Measurements from ENCODE around the gene UNC50. TPM values are rescaled to one million over a fixed set of nuclear protein-coding genes. Genes with fewer than 3 reads are reported as not detected.

The UNC50 gene
- total RNA-seq, 4 donors from 2014 or later = 18.3 to 49.4 (median 36.3) TPM

- H3K9me3 ChIP-seq = no peaks in the 10 kb centered on the region
- no peak for TF ChIP-seq POLR2A (IDR thresholded peaks at IDR 0.05)
- TF ChIP-seq CTCF (IDR thresholded peaks at IDR 0.05) = no peak
- no peaks in the 10 kb centered on the region for H3K27me3 ChIP-seq
- 86 to 87% methylated on average over 9 of the region's 9 CpGs for WGBS, 2 donors
- peak overlapping the region in 3 of 4 donors; percentile 76 to 82 (median 81) for H3K27ac ChIP-seq
- H3K4me3 ChIP-seq = no peak overlapping the region
- peaks cover 11 to 50% (median 33%) of the 10 kb centered on the region in 3 donors for H3K4me1 ChIP-seq
- intact Hi-C loops (cut with DNase I) = no loop called here
- no peak for DNase-seq
- peaks cover 9 to 46% (median 9%) of the 10 kb centered on the region in 3 donors for H3K36me3 ChIP-seq
These were observed 47.4 kb upstream of the UNC50 start for GRCh38 chr2:98561018-98561417.

- peaks cover 11 to 50% (median 33%) of the 10 kb centered on the region in 3 donors for H3K4me1 ChIP-seq
- TF ChIP-seq CTCF (IDR thresholded peaks at IDR 0.05) (no peak), POLR2A (IDR thresholded peaks at IDR 0.05) (no peak)
- DNase-seq = no peak
- peaks cover 13 to 49% (median 16%) of the 10 kb centered on the region in 3 donors for H3K36me3 ChIP-seq
- no peaks in the 10 kb centered on the region for H3K27me3 ChIP-seq
- no peaks in the 10 kb centered on the region for H3K9me3 ChIP-seq
- intact Hi-C loops (cut with DNase I) = no loop called here
- H3K27ac ChIP-seq = peak overlapping the region; percentile 58 to 81 (median 77)
- WGBS, 2 donors = 70 to 77% methylated on average over 13 of the region's 13 CpGs
- no peak overlapping the region for H3K4me3 ChIP-seq
These were observed 46.3 kb upstream of the UNC50 start for GRCh38 chr2:98561902-98562695.

GRCh38 chr2:98563394-98563793 lies 45.0 kb upstream of the UNC50 start:
- no peak overlapping the region for H3K4me3 ChIP-seq
- peaks cover 7 to 56% (median 17%) of the 10 kb centered on the region in 3 donors for H3K36me3 ChIP-seq
- H3K9me3 ChIP-seq = no peaks in the 10 kb centered on the region
- DNase-seq = no peak
- no peak overlapping the region for H3K27ac ChIP-seq
- TF ChIP-seq CTCF (IDR thresholded peaks at IDR 0.05) (no peak), POLR2A (IDR thresholded peaks at IDR 0.05) (no peak)
- 93 to 94% methylated on average over 9 of the region's 13 CpGs for WGBS, 2 donors
- no peaks in the 10 kb centered on the region for H3K27me3 ChIP-seq
- intact Hi-C loops (cut with DNase I) = no loop called here
- H3K4me1 ChIP-seq = peaks cover 11 to 53% (median 33%) of the 10 kb centered on the region in 3 donors

- intact Hi-C loops (cut with DNase I) = loop anchor here (5.0 kb wide), 1 partner anchor 43 kb away; the partner anchor contains the start of genes COA5 and UNC50
- Histone ChIP-seq H3K27ac (no peak overlapping the region), H3K4me1 (peaks cover 11 to 48% (median 29%) of the 10 kb centered on the region in 3 donors), H3K9me3 (no peaks in the 10 kb centered on the region), H3K4me3 (no peak overlapping the region), H3K27me3 (no peaks in the 10 kb centered on the region), H3K36me3 (peaks cover 7 to 69% (median 17%) of the 10 kb centered on the region in 3 donors)
- WGBS, 2 donors = 92 to 94% methylated on average over 16 of the region's 17 CpGs
- no peak for DNase-seq
- TF ChIP-seq POLR2A (IDR thresholded peaks at IDR 0.05) (no peak), CTCF (IDR thresholded peaks at IDR 0.05) (no peak)
These were observed 43.8 kb upstream of the UNC50 start for GRCh38 chr2:98564541-98565132.
